Liver (tissue), 9 donors: Measurements from ENCODE around the gene UBE2V1. TPM values are rescaled to one million over a fixed set of nuclear protein-coding genes. Genes with fewer than 3 reads are reported as not detected.

Experiments used
- DNase-seq: peaks from one replicate; pipeline ENCODE4 v3.0.0-alpha.2; 2017; ENCODE audit warnings: low spot score
- H3K27ac ChIP-seq, 2 donors: one replicate each; pipeline ENCODE4 v1.7.0; 2013; ENCODE audit warnings: inconsistent platforms in 2 of 2, low read length in 2 of 2, control low read depth in 1 of 2, low read depth in 1 of 2, mild to moderate bottlenecking in 1 of 2
- H3K27me3 ChIP-seq, 4 donors: one replicate each; pipeline versions ENCODE4 v1.6.1 to v1.7.0; 2013; ENCODE audit warnings: low read length in 3 of 4, inconsistent platforms in 1 of 4, mild to moderate bottlenecking in 1 of 4, moderate library complexity in 1 of 4; ENCODE audit not compliant: control insufficient read depth in 4 of 4, insufficient read depth in 4 of 4
- H3K36me3 ChIP-seq, 4 donors: one replicate each; pipeline versions ENCODE4 v1.6.1 to v1.7.0; 2013; ENCODE audit warnings: low read length in 3 of 4, mild to moderate bottlenecking in 3 of 4, low read depth in 1 of 4, moderate library complexity in 1 of 4; ENCODE audit not compliant: control insufficient read depth in 4 of 4, insufficient read depth in 3 of 4
- H3K4me1 ChIP-seq, 4 donors: one replicate each; pipeline versions ENCODE4 v1.6.1 to v1.7.0; 2013; ENCODE audit warnings: low read length in 3 of 4, mild to moderate bottlenecking in 3 of 4, moderate library complexity in 1 of 4; ENCODE audit not compliant: control insufficient read depth in 4 of 4, insufficient read depth in 4 of 4
- H3K4me3 ChIP-seq, 3 donors: one replicate each; pipeline versions ENCODE4 v1.6.1 to v1.7.0; 2013; ENCODE audit warnings: low read length in 3 of 3, control low read depth in 1 of 3, low read depth in 1 of 3, mild to moderate bottlenecking in 1 of 3
- H3K9ac ChIP-seq, 2 donors: one replicate each; pipeline ENCODE4 v1.7.0; 2013; ENCODE audit warnings: low read length in 2 of 2, mild to moderate bottlenecking in 2 of 2, moderate library complexity in 2 of 2, control low read depth in 1 of 2, low read depth in 1 of 2
- H3K9me3 ChIP-seq, 4 donors: one replicate each; pipeline versions ENCODE4 v1.6.1 to v1.7.0; 2013; ENCODE audit warnings: low read length in 3 of 4; ENCODE audit not compliant: control insufficient read depth in 4 of 4
- EGR1 ChIP-seq, 2 donors: IDR thresholded peaks; 2 replicates each; pipeline ENCODE4 v1.6.1; 2016 to 2018; ENCODE audit warnings: antibody characterized with exemption in 2 of 2, low read depth in 2 of 2
- FOXA1 ChIP-seq: IDR thresholded peaks from 2 replicates; pipeline ENCODE4 v1.6.1; 2016; ENCODE audit warnings: antibody characterized with exemption
- FOXA2 ChIP-seq: IDR thresholded peaks from 2 replicates; pipeline ENCODE4 v1.6.1; 2016; ENCODE audit warnings: antibody characterized with exemption
- GABPA ChIP-seq, 2 donors: IDR thresholded peaks in 1 of 2; conservative IDR thresholded peaks in 1 of 2; 2 replicates each; pipeline ENCODE4 v1.6.1; 2016; ENCODE audit warnings: antibody characterized with exemption in 2 of 2, mild to moderate bottlenecking in 1 of 2, moderate library complexity in 1 of 2
- HNF4A ChIP-seq, 2 donors: conservative IDR thresholded peaks; 2 replicates each; pipeline ENCODE4 v1.6.1; 2016; ENCODE audit warnings: antibody characterized with exemption in 2 of 2, mild to moderate bottlenecking in 2 of 2
- HNF4G ChIP-seq: IDR thresholded peaks from 2 replicates; pipeline ENCODE4 v1.6.1; 2016; ENCODE audit warnings: antibody characterized with exemption
- JUND ChIP-seq, 2 donors: IDR thresholded peaks; 2 replicates each; pipeline ENCODE4 v1.6.1; 2016; ENCODE audit warnings: antibody characterized with exemption in 2 of 2
- MAX ChIP-seq: IDR thresholded peaks from 2 replicates; pipeline ENCODE4 v1.6.1; 2016; ENCODE audit warnings: antibody characterized with exemption
- NR2F2 ChIP-seq: IDR thresholded peaks from 2 replicates; pipeline ENCODE4 v1.6.1; 2016; ENCODE audit warnings: antibody characterized with exemption
- RAD21 ChIP-seq, 2 donors: IDR thresholded peaks; 2 replicates each; pipeline ENCODE4 v1.6.1; 2016; ENCODE audit warnings: antibody characterized with exemption in 2 of 2, mild to moderate bottlenecking in 2 of 2
- RXRA ChIP-seq, 2 donors: IDR thresholded peaks; 2 replicates each; pipeline ENCODE4 v1.6.1; 2017 to 2018; ENCODE audit warnings: antibody characterized with exemption in 2 of 2, mild to moderate bottlenecking in 1 of 2
- SP1 ChIP-seq: IDR thresholded peaks from 2 replicates; pipeline ENCODE4 v1.6.1; 2018; ENCODE audit warnings: antibody characterized with exemption, mild to moderate bottlenecking
- TAF1 ChIP-seq: conservative IDR thresholded peaks from 2 replicates; pipeline ENCODE4 v1.6.1; 2016; ENCODE audit warnings: antibody characterized with exemption, mild to moderate bottlenecking
- YY1 ChIP-seq: IDR thresholded peaks from 2 replicates; pipeline ENCODE4 v1.6.1; 2016; ENCODE audit warnings: antibody characterized with exemption, mild to moderate bottlenecking
- WGBS: extraction: QIAGEN DNeasy Blood & Tissue Kit; methylation state at CpG from one replicate; pipeline ENCODE4 v1.1.7; 2013; 5-methylcytosine and 5-hydroxymethylcytosine counted together
- polyA plus RNA-seq, 2 donors: library from polyadenylated mRNA; stranded (reverse) in 1 of 2; unstranded in 1 of 2; fragments of 200-250 nt in 1 of 2; fragments of >200 nt in 1 of 2; fragmentation: Nextera tagmentation in 1 of 2; extraction: Ambion mirVana in 1 of 2; gene quantifications; one replicate each; pipeline versions ENCODE4 v1.2.1 to v1.2.3, GENCODE V29; 2013 to 2015
- total RNA-seq, 2 donors: library from RNA; depleted of rRNA; stranded (reverse); fragments of >200 nt; gene quantifications; one replicate each; pipeline ENCODE4 v1.2.3, GENCODE V29; 2014
- TF ChIP-seq, protein P1 (sequence below): IDR thresholded peaks from 2 replicates; pipeline ENCODE4 v1.6.1; 2016; ENCODE audit warnings: antibody characterized with exemption
- TF ChIP-seq, protein P2 (sequence below): fragments of 150-350 bp; IDR thresholded peaks from 2 replicates; pipeline ENCODE4 v1.5.1; 2017; ENCODE audit warnings: improper control_type of control experiment, low read depth, low read length; ENCODE audit not compliant: missing input control
- TF ChIP-seq, protein P3 (sequence below): IDR thresholded peaks from 2 replicates; pipeline ENCODE4 v1.6.1; 2016; ENCODE audit warnings: antibody characterized with exemption
- TF ChIP-seq, protein P4 (sequence below): IDR thresholded peaks from 2 replicates; pipeline ENCODE4 v1.6.1; 2016; ENCODE audit warnings: antibody characterized with exemption, mild to moderate bottlenecking
- donor health status: healthy.
- donor health status: healthy.
- donor health status: healthy.
- donor health status: healthy.
- donor health status: healthy.

The UBE2V1 gene
- total and polyA plus RNA-seq, 4 donors: 27.9 to 53.0 (median 34.2) TPM

GRCh38 chr20:50101887-50102286, 11.1 kb downstream of the UBE2V1 start:
- Histone ChIP-seq H3K4me3 (no peak overlapping the region), H3K4me1 (peaks cover 4 to 15% (median 7%) of the 10 kb centered on the region in 4 donors), H3K27me3 (no peaks in the 10 kb centered on the region), H3K27ac (no peak overlapping the region), H3K36me3 (no peaks in the 10 kb centered on the region), H3K9ac (no peak overlapping the region), H3K9me3 (no peaks in the 10 kb centered on the region)
- WGBS: 64% methylated on average over 4 of the region's 4 CpGs
- TF ChIP-seq, protein P1, sequence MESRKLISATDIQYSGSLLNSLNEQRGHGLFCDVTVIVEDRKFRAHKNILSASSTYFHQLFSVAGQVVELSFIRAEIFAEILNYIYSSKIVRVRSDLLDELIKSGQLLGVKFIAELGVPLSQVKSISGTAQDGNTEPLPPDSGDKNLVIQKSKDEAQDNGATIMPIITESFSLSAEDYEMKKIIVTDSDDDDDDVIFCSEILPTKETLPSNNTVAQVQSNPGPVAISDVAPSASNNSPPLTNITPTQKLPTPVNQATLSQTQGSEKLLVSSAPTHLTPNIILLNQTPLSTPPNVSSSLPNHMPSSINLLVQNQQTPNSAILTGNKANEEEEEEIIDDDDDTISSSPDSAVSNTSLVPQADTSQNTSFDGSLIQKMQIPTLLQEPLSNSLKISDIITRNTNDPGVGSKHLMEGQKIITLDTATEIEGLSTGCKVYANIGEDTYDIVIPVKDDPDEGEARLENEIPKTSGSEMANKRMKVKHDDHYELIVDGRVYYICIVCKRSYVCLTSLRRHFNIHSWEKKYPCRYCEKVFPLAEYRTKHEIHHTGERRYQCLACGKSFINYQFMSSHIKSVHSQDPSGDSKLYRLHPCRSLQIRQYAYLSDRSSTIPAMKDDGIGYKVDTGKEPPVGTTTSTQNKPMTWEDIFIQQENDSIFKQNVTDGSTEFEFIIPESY: no peak
- TF ChIP-seq FOXA1 (no peak), JUND (IDR thresholded peaks at IDR 0.05) (no peak), RXRA (IDR thresholded peaks at IDR 0.05) (no peak), YY1 (no peak), SP1 (no peak), RAD21 (IDR thresholded peaks at IDR 0.05) (no peak), HNF4G (no peak), MAX (no peak), NR2F2 (no peak), EGR1 (IDR thresholded peaks at IDR 0.05; ENCODE audit: low read depth in 2 of 2) (no peak), FOXA2 (no peak), TAF1 (no peak), GABPA (IDR thresholded peaks at IDR 0.05 in 1 of 2, conservative IDR thresholded peaks at IDR 0.05 in 1 of 2) (no peak), HNF4A (conservative IDR thresholded peaks at IDR 0.05) (no peak)
- TF ChIP-seq, protein P2, sequence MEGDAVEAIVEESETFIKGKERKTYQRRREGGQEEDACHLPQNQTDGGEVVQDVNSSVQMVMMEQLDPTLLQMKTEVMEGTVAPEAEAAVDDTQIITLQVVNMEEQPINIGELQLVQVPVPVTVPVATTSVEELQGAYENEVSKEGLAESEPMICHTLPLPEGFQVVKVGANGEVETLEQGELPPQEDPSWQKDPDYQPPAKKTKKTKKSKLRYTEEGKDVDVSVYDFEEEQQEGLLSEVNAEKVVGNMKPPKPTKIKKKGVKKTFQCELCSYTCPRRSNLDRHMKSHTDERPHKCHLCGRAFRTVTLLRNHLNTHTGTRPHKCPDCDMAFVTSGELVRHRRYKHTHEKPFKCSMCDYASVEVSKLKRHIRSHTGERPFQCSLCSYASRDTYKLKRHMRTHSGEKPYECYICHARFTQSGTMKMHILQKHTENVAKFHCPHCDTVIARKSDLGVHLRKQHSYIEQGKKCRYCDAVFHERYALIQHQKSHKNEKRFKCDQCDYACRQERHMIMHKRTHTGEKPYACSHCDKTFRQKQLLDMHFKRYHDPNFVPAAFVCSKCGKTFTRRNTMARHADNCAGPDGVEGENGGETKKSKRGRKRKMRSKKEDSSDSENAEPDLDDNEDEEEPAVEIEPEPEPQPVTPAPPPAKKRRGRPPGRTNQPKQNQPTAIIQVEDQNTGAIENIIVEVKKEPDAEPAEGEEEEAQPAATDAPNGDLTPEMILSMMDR: no peak
- TF ChIP-seq, protein P3, sequence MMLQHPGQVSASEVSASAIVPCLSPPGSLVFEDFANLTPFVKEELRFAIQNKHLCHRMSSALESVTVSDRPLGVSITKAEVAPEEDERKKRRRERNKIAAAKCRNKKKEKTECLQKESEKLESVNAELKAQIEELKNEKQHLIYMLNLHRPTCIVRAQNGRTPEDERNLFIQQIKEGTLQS: no peak
- TF ChIP-seq, protein P4, sequence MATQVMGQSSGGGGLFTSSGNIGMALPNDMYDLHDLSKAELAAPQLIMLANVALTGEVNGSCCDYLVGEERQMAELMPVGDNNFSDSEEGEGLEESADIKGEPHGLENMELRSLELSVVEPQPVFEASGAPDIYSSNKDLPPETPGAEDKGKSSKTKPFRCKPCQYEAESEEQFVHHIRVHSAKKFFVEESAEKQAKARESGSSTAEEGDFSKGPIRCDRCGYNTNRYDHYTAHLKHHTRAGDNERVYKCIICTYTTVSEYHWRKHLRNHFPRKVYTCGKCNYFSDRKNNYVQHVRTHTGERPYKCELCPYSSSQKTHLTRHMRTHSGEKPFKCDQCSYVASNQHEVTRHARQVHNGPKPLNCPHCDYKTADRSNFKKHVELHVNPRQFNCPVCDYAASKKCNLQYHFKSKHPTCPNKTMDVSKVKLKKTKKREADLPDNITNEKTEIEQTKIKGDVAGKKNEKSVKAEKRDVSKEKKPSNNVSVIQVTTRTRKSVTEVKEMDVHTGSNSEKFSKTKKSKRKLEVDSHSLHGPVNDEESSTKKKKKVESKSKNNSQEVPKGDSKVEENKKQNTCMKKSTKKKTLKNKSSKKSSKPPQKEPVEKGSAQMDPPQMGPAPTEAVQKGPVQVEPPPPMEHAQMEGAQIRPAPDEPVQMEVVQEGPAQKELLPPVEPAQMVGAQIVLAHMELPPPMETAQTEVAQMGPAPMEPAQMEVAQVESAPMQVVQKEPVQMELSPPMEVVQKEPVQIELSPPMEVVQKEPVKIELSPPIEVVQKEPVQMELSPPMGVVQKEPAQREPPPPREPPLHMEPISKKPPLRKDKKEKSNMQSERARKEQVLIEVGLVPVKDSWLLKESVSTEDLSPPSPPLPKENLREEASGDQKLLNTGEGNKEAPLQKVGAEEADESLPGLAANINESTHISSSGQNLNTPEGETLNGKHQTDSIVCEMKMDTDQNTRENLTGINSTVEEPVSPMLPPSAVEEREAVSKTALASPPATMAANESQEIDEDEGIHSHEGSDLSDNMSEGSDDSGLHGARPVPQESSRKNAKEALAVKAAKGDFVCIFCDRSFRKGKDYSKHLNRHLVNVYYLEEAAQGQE: no peak
- DNase-seq: no peak
